ENCODE data around the gene RFWD3. TPM values are rescaled to one million over a fixed set of nuclear protein-coding genes. Genes with fewer than 3 reads are reported as not detected.

The RFWD3 gene
- total RNA-seq, 1 donor from 2014 or later, result 29.7 TPM

DNA sequence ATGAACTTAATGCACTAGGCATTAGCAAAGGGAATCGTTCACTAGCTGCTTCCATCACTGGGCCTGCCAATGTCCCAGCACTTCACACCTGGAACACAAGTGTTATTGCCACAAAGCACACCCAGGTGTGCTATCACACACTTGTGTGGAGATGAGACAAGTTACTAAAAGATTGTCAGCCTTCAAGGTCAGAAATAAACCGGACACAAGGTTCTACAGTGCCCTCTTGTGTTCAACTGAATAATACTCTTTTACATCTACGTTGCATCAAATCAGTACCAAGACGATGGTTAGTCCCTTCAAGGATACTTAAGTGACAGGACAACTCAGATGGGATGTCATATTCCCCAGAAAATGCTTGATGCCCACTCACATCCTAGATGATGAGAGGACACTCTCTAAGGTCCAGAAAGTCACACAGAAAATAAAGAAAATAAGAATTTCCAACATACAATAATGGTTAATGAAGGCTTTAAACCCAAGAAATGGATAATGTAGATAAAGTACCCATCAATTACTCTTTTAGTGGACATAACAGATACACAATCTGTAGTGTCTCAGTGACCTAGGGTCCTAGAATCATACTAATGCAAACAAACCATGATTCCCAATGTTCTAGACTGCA is 43.4 kb downstream of the RFWD3 start:
- no peak for DNase-seq (ENCODE audit: low spot score)

DNA sequence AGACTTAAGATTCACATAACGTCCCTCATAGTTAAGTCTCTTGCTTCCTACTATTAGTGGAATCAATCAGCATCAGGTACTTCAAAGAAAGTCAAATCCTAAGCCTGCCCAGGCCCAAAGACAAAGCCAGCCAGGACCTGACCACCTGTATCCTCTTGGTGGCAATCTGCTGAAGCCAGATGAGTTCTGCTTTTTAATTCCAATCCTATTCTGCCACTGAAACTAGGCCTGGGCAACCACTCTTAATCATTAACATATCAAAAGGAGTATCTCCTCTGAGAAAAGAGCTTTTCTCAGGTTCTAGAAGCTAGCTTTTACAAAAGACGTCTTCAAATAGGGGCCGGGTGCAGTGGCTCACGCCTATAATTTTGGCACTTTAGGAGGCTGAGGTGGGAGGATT is 44.7 kb downstream of the RFWD3 start:
- DNase-seq (ENCODE audit: low spot score), result no peak

DNA sequence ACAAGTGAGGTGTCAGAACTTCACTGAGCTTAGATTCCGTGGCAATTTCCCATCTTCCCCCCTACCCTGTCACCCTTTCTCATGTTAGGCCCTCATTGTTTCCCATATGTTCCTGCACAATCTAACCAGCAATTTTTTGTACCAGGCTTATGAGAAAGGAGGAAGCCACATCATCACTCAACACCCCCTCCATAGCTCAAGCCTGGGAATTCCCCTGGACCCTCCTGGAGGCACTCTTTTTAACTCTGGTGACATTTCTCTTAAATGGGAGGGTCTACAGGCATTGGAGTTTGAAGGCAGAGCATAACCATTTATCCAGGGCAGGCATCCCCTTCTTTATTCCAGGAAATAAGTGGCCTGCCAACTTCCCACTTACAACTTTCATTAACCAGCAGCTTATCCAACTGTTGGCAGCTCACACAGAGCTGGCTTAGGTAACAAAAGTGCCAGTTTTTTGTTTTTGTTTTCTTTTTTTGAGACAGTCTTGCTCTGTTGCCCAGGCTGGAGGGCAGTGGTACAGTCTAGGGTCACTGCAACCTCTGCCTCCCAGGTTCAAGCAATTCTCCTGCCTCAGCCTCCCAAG is 49.4 kb downstream of the RFWD3 start:
- DNase-seq (ENCODE audit: low spot score), result no peak

DNA sequence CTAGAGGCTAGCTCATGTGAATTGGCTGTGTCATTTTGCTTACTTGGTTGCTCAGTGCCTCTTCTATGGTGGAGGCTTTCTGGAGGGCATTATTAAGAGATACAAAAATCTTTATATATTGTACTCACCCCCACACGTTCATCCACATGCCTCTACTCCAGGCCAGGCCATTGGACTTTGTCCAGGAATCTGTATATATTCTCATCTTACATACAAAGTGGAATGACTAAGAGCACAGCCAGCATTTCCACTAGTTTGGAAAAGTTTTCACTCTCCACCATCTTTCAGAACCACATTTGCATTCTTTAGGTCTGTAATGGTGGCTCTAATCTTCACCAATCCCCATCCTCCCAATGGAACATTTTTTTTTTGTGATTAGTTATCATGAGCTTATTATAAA is 55.0 kb downstream of the RFWD3 start:
- DNase-seq (ENCODE audit: low spot score), result no peak

DNA sequence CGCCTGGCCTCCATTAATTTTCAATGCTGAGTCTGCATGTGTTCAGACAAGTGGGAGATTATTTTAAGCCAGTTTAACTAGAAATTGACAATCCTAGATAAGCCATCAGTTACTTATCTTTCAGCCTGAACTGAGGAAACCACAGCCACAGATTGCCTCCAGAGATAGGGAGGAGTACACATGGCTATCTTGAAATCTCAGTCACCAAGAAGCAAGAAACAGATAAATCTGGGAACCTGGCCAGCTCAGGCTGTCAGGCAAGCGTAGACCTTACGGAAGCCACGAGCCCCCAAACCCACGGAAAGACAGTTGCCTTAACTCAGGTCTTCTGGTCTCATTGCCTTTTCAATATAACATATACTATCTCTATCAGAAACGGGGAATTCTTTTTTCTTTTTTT is 57.7 kb downstream of the RFWD3 start:
- no peak for DNase-seq (ENCODE audit: low spot score)

DNA sequence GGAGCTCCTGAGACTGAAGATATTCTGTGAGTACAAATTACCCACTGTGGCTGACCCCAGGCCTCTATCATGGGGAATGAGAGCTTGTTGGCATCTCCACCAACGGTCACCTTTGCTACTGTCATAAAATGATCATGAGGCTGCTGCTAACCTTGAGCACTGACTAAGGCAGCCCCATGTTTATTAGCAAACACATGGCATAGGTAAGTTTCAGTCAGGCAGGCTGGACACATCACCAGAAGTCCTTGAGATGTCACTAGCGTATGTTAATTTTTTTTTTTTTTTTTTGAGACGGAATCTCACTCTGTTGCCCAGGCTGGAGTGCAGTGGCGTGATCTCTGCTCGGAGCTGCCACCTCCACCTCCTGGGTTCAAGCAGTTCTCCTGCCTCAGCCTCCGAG is 58.3 kb downstream of the RFWD3 start:
- DNase-seq (ENCODE audit: low spot score), result no peak

DNA sequence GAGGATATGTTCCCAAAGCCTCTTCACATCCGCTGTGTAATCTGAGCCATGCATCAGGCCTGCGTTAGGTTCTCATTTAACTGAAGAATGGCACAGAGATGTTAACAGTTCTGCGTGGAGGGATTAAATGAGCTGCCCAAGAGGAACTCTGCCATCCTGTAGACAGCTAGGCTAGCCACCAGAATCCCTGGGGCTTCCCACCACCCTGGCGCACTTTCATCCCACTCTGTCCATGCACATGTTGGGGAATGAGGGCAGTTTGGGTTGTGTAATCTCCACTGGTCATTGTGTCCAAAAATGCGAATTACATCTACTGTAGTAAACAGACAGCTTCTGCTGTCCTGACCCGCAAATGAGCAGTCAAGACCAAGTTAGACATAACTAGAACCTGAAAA is 58.7 kb downstream of the RFWD3 start:
- no peak for DNase-seq (ENCODE audit: low spot score)

DNA sequence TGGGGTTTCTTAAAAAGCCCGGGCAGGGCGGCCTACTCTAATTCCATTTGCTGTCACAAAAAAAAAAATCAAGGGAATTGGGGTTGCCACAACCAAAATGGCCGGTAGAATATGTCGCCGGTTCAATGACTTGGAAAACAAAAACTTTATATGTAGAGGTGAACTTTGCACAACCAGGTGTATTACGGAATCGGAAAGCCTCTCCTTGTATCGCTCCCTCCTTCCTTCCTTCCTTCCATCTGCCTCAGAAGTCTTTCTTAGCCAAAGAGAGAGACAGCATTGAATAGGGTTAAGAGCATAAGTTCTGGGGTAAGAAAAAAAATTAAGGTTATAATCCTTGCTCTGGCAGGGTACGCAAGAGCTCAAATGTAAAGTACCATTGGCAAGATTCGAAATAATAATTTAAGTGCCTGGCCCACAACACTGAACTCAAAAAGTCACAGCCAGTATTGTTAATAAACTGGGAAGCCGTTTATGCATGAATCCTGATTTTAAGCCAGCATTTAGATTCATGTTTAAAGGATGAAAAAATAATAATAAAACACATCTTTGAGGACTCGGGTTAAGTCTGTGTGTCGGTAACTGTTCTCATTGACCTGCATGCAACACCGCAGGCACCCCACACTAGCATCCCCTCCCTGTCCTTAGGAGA is 59.2 kb downstream of the RFWD3 start:
- no peak for DNase-seq (ENCODE audit: low spot score)

DNA sequence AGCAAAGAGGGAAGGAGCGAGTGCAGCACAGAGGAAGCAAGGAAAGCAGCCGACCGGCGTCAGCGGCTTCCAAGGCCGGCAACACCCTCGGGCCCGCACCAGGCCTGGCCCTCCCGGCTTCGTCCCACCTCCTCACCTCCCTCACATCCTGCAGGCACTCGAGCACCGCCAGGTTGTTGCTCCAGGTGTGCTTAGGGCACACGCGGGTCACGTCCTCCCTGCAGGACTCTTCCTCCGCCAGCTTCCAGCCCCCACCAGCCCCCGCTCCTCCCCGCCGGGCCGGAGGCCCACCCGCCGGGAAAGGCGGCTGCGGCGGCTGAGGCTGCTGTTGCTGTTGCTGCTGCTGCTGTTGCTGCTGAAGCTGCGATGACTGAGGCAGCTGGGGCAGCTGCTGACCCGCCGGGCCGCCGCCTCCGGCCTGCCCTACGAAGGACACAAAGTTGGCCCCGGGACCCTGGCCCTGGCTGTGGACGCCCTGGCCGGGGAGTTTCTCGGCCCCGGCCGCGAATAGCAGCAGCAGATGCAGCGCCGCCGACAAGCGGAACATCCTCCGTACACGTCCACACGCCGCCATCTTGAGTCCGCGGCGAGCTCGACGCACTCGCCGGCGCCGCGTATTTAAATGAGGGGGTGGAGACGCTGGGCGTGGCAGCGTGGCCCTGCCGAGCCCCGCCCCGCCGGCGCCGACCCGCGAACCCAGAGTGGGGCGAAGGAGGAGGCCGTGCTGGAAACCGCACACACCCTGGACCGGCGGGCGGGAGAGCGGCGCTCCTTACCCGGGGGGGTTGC is 60.0 kb downstream of the RFWD3 start, which contains the start of gene GLG1:
Gene GLG1 (minus strand): TSS at position 594 of the 789 bp plus-strand sequence. CDS start 20 bp downstream, at position 574.
- peak; percentile 90 for DNase-seq (ENCODE audit: low spot score)

DNA sequence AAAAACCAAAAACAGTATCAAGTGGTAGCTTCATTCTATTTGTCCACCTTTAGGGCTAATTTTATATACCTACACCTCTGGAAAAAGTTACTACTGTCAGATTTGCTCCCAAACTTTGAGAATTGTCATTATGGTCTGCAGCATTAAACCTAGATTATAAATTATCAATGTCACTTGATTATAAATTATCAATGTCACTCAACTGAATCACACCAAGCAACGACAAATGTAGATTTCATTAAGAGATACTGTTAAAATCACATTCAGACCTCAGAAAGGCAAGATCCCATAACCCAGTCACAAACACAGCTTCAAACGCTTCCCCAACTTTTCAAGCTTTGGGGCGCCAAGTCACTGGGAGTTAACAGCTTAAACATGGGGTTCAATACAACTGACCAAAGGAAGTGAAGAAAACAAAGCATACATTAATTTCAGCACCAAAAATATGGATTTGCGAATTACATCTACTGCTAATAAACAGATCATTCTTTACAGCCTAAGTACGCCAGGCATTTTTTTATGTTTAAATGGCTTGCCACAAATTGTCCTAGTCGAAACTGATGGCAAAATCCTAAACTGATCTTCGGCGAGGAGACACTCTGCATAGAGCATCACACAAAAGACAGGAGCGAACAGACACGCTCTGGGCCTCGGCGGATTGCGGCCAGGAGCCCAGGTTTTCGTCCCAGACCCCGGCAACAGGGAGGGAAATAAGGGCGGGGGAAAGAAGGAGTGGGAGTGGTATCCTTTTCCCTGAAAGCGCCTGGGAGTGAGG is 60.7 kb downstream of the RFWD3 start:
- no peak for DNase-seq (ENCODE audit: low spot score)

DNA sequence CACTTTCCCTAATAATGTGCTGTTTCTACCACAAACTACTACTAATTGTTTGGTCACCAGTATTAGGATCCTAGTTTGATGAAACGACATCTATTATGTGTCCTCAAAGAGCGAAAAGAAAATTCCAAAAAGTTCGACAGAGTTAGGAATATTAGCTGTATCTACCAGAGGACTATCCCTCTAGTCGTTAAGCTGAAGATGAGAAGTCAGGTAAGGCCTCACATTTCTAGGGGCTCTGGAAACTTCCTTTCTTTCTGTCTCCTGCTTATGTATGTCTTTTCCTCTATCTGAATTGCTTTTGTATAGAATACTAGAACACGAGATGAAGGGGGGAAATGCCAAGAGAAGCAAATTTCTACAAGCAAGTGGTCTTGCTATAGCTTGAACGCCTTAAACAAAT is 61.3 kb downstream of the RFWD3 start:
- DNase-seq (ENCODE audit: low spot score), result no peak

DNA sequence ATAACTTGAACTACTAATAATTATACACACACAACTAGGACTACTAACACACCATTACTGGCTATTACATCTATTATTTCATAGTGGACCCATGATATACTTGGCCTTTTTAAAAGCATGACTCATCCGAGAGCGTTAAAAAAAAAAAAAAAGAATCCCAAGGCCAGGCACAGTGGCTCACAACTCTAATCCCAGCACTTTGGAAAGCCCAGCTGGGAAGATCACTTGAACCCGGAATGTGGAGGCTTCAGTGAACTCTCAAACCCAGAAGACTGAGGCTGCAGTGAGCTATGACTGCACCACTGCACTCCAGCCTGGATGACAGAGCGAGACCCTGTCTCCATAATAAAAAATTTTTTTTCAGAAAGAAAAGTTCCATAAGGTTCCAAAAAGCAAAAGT is 62.8 kb downstream of the RFWD3 start:
- DNase-seq (ENCODE audit: low spot score), result no peak

DNA sequence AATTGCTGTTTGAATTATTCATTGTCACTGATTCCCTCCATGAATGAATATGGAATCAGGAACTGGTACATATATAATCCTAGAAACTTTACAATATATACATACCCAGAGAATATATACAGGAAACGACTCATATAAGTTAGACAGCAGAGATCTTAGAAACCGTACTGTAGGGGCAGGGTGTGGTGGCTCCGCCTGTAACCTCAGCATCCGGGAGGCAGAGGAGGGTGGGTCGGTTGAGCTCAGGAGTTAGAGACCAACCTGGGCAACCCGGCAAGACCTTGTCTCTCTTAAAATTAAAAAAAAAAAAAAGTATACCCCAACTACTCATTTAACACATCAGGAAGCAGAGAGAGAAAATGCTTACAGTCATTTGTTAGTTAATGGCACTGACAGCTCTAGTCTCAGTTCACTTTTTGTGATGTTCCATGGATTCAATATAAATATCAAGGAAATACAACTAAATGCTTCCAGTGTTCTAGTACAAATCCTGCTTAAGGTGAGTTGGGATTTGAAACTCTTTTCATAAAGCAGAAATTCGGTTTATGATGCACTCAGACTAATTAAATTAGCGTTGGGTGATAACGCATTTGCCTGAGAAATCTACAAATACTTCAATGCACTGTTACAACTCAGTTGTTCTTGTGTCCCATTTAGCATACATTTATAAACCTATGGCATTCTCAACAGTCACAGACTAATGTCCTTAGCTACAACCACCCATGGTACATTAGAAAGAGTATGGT is 65.4 kb downstream of the RFWD3 start:
- no peak for DNase-seq (ENCODE audit: low spot score)

DNA sequence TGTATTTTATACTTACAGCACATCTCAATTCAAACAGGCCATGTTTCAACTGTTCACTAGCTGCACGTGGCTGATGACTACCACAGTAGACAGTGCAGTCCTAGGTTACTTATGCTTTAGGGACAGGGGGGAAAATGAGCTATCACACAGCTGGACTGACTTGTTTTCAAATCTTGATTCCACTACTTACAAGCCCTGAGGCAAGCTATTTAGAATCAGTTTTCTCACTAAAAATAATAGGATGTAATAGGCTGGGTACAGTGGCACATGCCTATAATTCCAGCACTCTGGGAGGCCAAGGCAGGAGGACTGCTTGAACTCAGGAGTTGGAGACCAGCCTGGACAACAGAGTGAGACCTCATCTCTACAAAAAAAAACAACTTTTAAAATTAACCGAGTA is 70.1 kb downstream of the RFWD3 start:
- DNase-seq (ENCODE audit: low spot score), result no peak

DNA sequence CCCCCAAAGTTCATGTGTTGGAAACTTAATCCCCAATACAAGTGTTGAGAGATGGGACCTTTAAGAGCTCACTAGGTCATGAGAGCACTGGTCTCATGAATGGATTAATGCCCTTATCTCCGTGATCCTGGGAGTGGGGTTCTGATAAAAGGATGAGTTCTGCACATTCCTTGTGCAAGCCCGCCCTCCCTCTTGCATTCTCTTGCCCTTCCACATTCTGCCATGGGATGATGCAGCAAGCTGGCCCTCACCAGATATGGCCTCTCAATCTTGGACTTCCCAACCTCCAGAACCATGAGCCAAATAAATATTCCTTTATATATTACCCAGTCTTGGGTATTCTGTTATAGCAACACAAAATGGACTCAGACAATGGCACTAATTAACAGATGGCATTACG is 73.8 kb downstream of the RFWD3 start:
- DNase-seq (ENCODE audit: low spot score), result no peak

DNA sequence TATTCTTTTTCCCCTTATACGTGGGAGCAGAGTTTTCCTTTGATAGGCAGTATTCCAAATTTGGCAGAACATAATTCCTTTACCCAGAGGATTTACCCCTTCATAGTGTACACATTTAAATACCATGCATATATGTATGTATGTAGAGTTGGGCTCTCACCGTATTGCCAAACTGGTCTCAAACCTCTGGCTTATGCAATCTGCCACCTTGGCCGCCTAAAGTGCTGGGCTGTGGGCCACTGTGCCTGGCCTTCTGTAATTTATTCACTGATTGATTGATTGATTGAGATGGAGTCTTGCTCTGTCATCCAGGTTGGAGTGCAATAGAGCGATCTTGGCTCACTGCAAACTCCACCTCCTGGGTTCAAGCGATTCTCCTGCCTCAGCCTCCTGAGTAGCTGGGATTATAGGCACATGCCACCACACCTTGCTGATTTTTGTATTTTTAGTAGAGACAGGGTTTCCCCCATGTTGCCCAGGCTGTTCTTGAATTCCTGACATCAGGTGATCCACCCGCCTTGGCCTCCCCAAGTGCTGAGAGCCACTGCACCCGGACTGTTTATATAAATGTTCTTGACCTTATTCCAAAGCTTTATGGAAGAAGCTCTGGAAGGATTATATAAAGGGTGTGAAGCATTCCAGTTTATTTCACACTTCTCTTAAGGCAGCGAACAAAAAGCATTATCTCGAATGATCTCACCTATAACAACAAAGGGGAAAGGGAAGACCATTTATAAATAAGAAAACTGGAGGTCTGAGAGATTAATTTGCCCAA is 74.6 kb downstream of the RFWD3 start:
- no peak for DNase-seq (ENCODE audit: low spot score)

DNA sequence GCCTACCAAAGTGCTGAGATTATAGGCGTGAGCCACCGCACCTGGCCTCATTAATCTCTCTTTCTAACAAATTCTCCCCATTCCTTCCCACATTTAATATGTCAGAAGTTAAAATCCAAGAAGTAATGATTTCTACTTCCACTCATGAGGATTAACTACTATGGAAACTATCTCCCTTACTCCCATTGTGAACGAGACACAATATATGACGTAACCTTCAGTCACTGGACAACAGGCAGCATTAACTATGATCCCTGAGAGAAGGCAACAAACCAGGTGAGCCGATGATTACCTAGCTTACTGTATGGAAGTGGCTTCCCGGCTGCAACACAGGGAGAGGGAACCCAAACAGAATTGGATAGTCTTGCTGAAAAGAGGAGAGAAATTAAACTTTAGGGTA is 79.7 kb downstream of the RFWD3 start:
- DNase-seq (ENCODE audit: low spot score), result no peak

DNA sequence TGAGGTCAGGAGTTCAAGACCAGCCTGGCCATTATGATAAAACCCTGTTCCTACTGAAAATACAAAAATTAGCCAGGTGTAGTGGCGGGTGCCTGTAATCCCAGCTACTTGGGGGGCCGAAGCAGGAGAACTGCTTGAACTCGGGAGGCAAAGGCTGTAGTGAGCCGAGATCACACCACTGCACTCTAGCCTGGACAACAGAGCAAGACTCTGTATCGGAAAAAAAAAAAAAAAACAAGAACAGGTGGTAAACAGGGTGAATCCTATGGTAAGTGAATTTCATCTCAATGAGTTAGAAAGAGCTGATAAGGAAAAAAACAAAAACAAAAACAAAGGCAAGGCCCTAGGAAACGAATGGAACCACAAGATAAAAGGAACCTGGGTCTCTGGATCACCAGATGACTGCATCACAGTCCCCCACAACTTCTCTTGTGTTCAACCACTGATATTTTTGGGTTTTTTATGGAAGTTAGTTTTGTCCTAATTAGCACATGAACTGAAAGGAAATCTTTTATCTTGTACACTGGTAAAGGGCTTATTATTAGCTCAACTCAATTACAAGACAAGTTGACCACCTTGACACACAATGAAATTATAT is 80.7 kb downstream of the RFWD3 start:
- DNase-seq (ENCODE audit: low spot score), result no peak

DNA sequence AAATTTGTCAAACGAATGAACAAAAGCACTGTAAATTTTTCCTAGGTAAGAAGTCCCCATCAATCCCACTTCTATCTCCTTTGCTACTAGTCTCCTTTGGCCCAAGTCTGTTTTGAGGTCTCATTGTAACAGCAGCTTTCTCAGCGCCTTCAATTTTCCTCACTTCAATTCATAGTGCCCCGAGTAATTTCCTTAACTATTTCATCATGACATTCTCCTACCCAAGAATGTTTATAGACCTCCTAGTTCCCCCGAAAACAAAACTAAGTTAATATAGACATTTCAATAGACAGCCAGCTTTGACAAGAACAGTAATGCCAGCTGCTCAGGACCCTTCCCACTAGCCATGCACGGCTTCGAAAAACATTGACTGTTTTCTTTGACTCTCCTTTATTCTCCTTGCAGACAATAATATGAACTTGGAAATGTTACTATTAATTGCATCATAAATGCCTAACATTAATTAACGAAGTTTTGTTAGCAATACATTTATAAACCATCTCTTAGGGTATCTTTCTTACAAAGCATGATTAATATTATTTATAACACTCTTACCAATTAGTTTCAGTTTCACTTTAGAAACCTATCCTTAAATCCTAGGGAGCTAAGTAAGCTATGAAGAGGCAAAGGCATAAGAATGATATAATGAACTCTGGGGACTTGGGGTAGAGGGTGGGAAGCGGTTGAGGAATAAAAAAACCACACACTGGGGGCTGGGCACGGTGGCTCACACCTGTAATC is 82.6 kb downstream of the RFWD3 start:
- no peak for DNase-seq (ENCODE audit: low spot score)

Data from ureter (tissue), 1 donor.